GM12878 (cell line): ENCODE measurements around the gene OGFOD3. TPM values are rescaled to one million over a fixed set of nuclear protein-coding genes. Genes with fewer than 3 reads are reported as not detected.

Experiments
- ATAC-seq: fragments of 200-7000 bp; cut with Tn5 transposase; 3 replicates; pipeline ENCODE4 v1.9.1; 2020; ENCODE audit warnings: mild to moderate bottlenecking, moderate library complexity
- BruUV-seq: library from RNA; stranded (reverse); fragments of 400-500 nt; replicated peaks from 2 replicates; lab custom pipeline; 2021; lab: Mats Ljungman, UMichigan
- CTCF ChIA-PET: fragments of 300-600 bp; sonication (Branson Sonifier 250); formaldehyde crosslinking; extraction: SDS; loops from one replicate; lab custom pipeline; 2021; ENCODE audit warnings: inconsistent platforms; lab: Yijun Ruan, JAX
- POLR2A ChIA-PET: fragments of 350-600 bp; formaldehyde crosslinking; extraction: SDS; loops from one replicate; lab custom pipeline; 2021; ENCODE audit warnings: inconsistent platforms; lab: Charles Lee
- RAD21 ChIA-PET: fragments of 300-600 bp; sonication (Branson Sonifier 250); formaldehyde crosslinking; loops from one replicate; lab custom pipeline; 2023; ENCODE audit warnings: antibody characterized with exemption; ENCODE audit not compliant: unreplicated experiment; lab: Charles Lee
- SMC1A ChIA-PET: fragments of 300-600 bp; sonication (Branson Sonifier 250); formaldehyde crosslinking; loops from one replicate; lab custom pipeline; 2023; ENCODE audit not compliant: unreplicated experiment, uncharacterized antibody; lab: Charles Lee
- DNase-seq: peaks from one replicate; pipeline ENCODE4 v3.0.0-alpha.2; 2011; ENCODE audit warnings: low read depth, low spot score
- FAIRE-seq: peaks from 3 replicates; lab custom pipeline; 2011; peaks lifted over from hg19 to GRCh38; lab: Jason Lieb, UNC
- H2AFZ ChIP-seq: 2 replicates; pipeline ENCODE4 v1.6.0; 2011; ENCODE audit warnings: low read depth, low read length, control low read depth; ENCODE audit not compliant: control insufficient read depth
- H3K27ac ChIP-seq: 2 replicates; pipeline ENCODE4 v1.5.1; 2011; ENCODE audit warnings: control low read depth; ENCODE audit not compliant: control insufficient read depth, insufficient read depth
- H3K27me3 ChIP-seq, 2 experiments: replicated peaks in 1 of 2; 2 replicates each; pipeline versions ENCODE4 v1.6.0 to v1.6.1; 2011; ENCODE audit warnings: low read length in 1 of 2; ENCODE audit not compliant: control insufficient read depth in 2 of 2, insufficient read depth in 2 of 2
- H3K36me3 ChIP-seq, 2 experiments: 2 replicates each; pipeline ENCODE4 v1.5.1; 2011; ENCODE audit warnings: low read length in 1 of 2; ENCODE audit not compliant: control insufficient read depth in 2 of 2, insufficient read depth in 2 of 2
- H3K4me1 ChIP-seq: 2 replicates; pipeline ENCODE4 v1.6.1; 2011; ENCODE audit warnings: mild to moderate bottlenecking, low read length, moderate library complexity, mixed read lengths; ENCODE audit not compliant: control insufficient read depth, insufficient read depth
- H3K4me2 ChIP-seq: 2 replicates; pipeline ENCODE4 v1.6.0; 2011; ENCODE audit warnings: control low read depth; ENCODE audit not compliant: control insufficient read depth, insufficient read depth
- H3K4me3 ChIP-seq: fragments of 200-600 bp; sonication (generic); 2 replicates; pipeline ENCODE4 v1.5.1; 2016
- H3K79me2 ChIP-seq: 2 replicates; pipeline ENCODE4 v1.6.0; 2011; ENCODE audit warnings: low read length; ENCODE audit not compliant: control insufficient read depth, insufficient read depth
- H3K9ac ChIP-seq: 2 replicates; pipeline ENCODE4 v1.8.0; 2011; ENCODE audit warnings: low read length, control low read depth, mixed read lengths; ENCODE audit not compliant: control insufficient read depth, insufficient read depth
- H3K9me3 ChIP-seq: replicated peaks from 3 replicates; pipeline ENCODE4 v1.5.1; 2011; ENCODE audit warnings: mild to moderate bottlenecking, low read length; ENCODE audit not compliant: control insufficient read depth, insufficient read depth
- H4K20me1 ChIP-seq: 2 replicates; pipeline ENCODE4 v1.6.0; 2011; ENCODE audit not compliant: control insufficient read depth, insufficient read depth
- ATF2 ChIP-seq: IDR thresholded peaks from 2 replicates; pipeline ENCODE4 v1.6.1; 2012; ENCODE audit warnings: low read length, inconsistent platforms
- CTCF ChIP-seq, 3 experiments: IDR thresholded peaks in 2 of 3; conservative IDR thresholded peaks in 1 of 3; 2 replicates each; pipeline ENCODE4 v1.5.1; 2011; ENCODE audit warnings: low read depth in 3 of 3, low read length in 3 of 3, mild to moderate bottlenecking in 3 of 3, control low read depth in 2 of 3, moderate library complexity in 2 of 3, inconsistent platforms in 1 of 3, mixed read lengths in 1 of 3; ENCODE audit not compliant: control insufficient read depth in 2 of 3, insufficient read depth in 1 of 3; ENCODE audit errors: extremely low read depth in 1 of 3
- HDAC2 ChIP-seq: fragments of 200-600 bp; sonication (generic); IDR thresholded peaks from 2 replicates; pipeline ENCODE4 v1.6.1; 2017
- KLF5 ChIP-seq: fragments of 450-650 bp; IDR thresholded peaks from 2 replicates; pipeline ENCODE4 v1.6.1; 2014; ENCODE audit warnings: mild to moderate bottlenecking; ENCODE audit not compliant: partially characterized antibody
- POLR2A ChIP-seq: IDR thresholded peaks from 2 replicates; pipeline ENCODE4 v1.6.1; 2011; ENCODE audit warnings: low read depth, mild to moderate bottlenecking, low read length
- RFX5 ChIP-seq: IDR thresholded peaks from 2 replicates; pipeline ENCODE4 v1.6.1; 2011; ENCODE audit warnings: low read depth, low read length, improper control_type of control experiment
- SUPT20H ChIP-seq: IDR thresholded peaks from 2 replicates; pipeline ENCODE4 v1.6.1; 2011; ENCODE audit warnings: low read depth, mild to moderate bottlenecking, low read length, moderate library complexity, borderline replicate concordance; ENCODE audit not compliant: control insufficient read depth
- WRNIP1 ChIP-seq: IDR thresholded peaks from 2 replicates; pipeline ENCODE4 v1.6.1; 2011; ENCODE audit warnings: low read depth, low read length, improper control_type of control experiment, borderline replicate concordance
- WGBS: methylation state at CpG from one replicate; pipeline ENCODE4 v1.1.6; 2016; ENCODE audit warnings: low lambda C conversion rate; ENCODE audit not compliant: insufficient replicate concordance, insufficient coverage; ENCODE audit errors: missing lambda C conversion rate; 5-methylcytosine and 5-hydroxymethylcytosine counted together
- in situ Hi-C: fragments of 300-500 bp; cut with MboI; formaldehyde crosslinking; loops from 9 replicates; pipeline ENCODE4 v1.14.3; 2018; ENCODE audit warnings: mixed read lengths
- intact Hi-C: fragments of 100-400 bp; cut with micrococcal nuclease; formaldehyde crosslinking; loops from one replicate; pipeline ENCODE4 v1.14.2; 2022; ENCODE audit not compliant: unreplicated experiment
- polyA plus RNA-seq, 11 experiments: library from polyadenylated mRNA; depleted of rRNA in 4 of 11; unstranded in 6 of 11; stranded (reverse) in 5 of 11; fragments of >200 nt; fragmentation: Nextera tagmentation in 4 of 11; fragmentation: Illumina TruSeq in 1 of 11; extraction: Ambion mirVana in 4 of 11; extraction: Trizol in 1 of 11; gene quantifications; 1 replicate in 1 of 11; 2 replicates in 10 of 11; pipeline versions ENCODE4 v1.2.1 to v1.2.3, GENCODE V29; 2011 to 2016; ENCODE audit warnings: inconsistent platforms in 2 of 11, missing spikeins in 2 of 11, low read depth in 1 of 11
- total RNA-seq, 4 experiments: library from RNA; depleted of rRNA in 3 of 4; stranded (reverse); fragments of >200 nt in 3 of 4; fragmentation: Illumina TruSeq in 1 of 4; extraction: Trizol in 1 of 4; gene quantifications; 2 replicates each; pipeline versions ENCODE4 v1.2.1 to v1.2.3, GENCODE V29; 2013 to 2021
- TF ChIP-seq, protein P1 (sequence below): fragments of 450-650 bp; IDR thresholded peaks from 2 replicates; pipeline ENCODE4 v1.6.1; 2016; ENCODE audit warnings: mild to moderate bottlenecking, moderate library complexity, borderline replicate concordance

OGFOD3 gene
- total and polyA plus RNA-seq, 10 of the 15 experiments (the other 5 are each of a cell fraction or from before 2014, with no cell fraction given): 0.48 to 28.4 (median 18.3) TPM

DNA sequence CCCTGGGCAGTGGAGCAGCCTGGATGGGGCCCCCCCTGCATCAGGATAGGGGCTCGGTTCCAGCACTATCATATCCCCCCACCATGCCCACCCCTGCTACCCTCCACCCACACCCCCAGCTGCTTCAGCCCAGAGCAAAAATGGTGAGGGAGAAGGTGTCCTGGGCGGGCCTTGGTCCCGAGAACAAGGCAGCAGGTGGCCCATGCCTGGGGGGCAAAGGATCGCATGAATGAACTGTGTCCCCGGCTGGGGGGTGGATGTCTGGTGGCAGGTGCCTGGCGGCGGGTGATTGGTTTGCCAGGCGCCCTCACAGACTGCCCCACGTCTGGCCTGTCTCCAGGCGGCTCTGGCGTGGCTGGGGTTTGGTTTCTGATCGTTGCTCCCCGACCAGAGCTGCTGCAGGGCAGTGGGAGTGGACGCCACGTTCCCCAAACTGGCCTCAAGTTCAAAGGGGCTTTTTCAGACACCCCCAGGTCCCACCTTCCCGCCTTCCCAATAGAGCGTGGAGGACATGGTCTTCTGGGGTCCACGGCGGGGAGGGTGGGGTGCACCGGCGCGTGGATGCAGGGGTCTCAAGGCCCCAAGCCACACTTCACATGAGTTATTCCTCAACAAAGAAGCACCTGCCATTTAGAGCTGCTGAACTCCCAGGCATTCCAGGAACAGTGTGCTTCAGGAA lies 34.2 kb downstream of the OGFOD3 start (continued):
- TF ChIP-seq, protein P1, sequence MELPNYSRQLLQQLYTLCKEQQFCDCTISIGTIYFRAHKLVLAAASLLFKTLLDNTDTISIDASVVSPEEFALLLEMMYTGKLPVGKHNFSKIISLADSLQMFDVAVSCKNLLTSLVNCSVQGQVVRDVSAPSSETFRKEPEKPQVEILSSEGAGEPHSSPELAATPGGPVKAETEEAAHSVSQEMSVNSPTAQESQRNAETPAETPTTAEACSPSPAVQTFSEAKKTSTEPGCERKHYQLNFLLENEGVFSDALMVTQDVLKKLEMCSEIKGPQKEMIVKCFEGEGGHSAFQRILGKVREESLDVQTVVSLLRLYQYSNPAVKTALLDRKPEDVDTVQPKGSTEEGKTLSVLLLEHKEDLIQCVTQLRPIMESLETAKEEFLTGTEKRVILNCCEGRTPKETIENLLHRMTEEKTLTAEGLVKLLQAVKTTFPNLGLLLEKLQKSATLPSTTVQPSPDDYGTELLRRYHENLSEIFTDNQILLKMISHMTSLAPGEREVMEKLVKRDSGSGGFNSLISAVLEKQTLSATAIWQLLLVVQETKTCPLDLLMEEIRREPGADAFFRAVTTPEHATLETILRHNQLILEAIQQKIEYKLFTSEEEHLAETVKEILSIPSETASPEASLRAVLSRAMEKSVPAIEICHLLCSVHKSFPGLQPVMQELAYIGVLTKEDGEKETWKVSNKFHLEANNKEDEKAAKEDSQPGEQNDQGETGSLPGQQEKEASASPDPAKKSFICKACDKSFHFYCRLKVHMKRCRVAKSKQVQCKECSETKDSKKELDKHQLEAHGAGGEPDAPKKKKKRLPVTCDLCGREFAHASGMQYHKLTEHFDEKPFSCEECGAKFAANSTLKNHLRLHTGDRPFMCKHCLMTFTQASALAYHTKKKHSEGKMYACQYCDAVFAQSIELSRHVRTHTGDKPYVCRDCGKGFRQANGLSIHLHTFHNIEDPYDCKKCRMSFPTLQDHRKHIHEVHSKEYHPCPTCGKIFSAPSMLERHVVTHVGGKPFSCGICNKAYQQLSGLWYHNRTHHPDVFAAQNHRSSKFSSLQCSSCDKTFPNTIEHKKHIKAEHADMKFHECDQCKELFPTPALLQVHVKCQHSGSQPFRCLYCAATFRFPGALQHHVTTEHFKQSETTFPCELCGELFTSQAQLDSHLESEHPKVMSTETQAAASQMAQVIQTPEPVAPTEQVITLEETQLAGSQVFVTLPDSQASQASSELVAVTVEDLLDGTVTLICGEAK: no peak

GRCh38 chr17:82383411-82383810 lies 35.0 kb downstream of the OGFOD3 start:
- intact Hi-C loops: no loop called here
- ChIA-PET SMC1A (no interaction called here), CTCF (no interaction called here), RAD21 (no interaction called here), POLR2A (no interaction called here)
- DNase-seq: no peak
- H2AFZ ChIP-seq: no peak overlapping the region
- H3K36me3 ChIP-seq: no peaks in the 10 kb centered on the region
- no peaks in the 10 kb centered on the region for H3K9me3 ChIP-seq
- H4K20me1 ChIP-seq: no peaks in the 10 kb centered on the region
- H3K27me3 ChIP-seq: no peaks in the 10 kb centered on the region
- no peaks in the 10 kb centered on the region for H3K79me2 ChIP-seq
- in situ Hi-C loops: no loop called here
- H3K27ac ChIP-seq: no peak overlapping the region
- no peak for ATAC-seq
- H3K4me1 ChIP-seq: no peaks in the 10 kb centered on the region
- no peak overlapping the region for H3K4me2 ChIP-seq
- no peak overlapping the region for H3K4me3 ChIP-seq
- FAIRE-seq: no peak
- WGBS: 76% methylated on average over 18 of the region's 18 CpGs
- no TSS peak for BruUV-seq
- no peak overlapping the region for H3K9ac ChIP-seq
- TF ChIP-seq HDAC2: no peak
- no peak for TF ChIP-seq WRNIP1
- TF ChIP-seq RFX5: no peak
- no peak for TF ChIP-seq ATF2
- no peak for TF ChIP-seq KLF5
- no peak for TF ChIP-seq SUPT20H
- no peak for TF ChIP-seq CTCF (IDR thresholded peaks at IDR 0.05 in 2 of 3, conservative IDR thresholded peaks at IDR 0.05 in 1 of 3; ENCODE audit: control insufficient read depth in 2 of 3, extremely low read depth in 1 of 3, insufficient read depth in 1 of 3, low read depth in 3 of 3, low read length in 3 of 3)
- TF ChIP-seq POLR2A: no peak
